ENCODE results near the gene NDUFB6.

DNA sequence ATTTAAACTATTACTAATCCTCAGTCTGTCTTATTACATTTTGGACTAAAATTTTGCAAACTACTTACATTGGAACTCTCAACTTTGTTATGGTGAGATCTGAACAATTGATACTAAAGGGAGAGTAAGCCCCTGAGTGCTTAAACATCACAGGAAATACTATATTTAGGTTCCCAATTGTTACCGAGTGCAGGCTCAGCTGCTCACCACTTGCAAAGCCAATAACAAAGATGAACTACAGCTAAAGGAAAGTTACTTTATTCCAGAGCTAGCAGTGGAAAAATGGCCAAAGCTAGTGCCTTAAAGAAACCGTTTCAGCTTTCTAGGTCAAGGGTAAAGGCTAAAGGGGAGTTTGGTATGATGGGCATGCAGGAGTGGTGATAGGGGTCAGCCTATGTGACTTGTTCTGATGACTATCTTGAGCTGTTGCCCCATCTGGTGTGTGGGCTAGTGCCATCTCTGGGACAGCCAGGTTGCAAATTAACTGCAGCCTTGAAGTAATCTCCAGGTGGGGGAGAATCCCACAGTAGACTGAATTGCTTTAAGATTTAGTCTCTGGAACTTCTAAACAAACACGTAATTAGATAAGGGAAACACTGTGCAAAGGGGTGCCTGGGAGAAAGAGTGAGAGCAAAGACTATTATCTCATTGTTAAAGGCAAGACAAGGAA lies 7.8 kb upstream of the NDUFB6 start:
- TF ChIP-seq, protein P1, sequence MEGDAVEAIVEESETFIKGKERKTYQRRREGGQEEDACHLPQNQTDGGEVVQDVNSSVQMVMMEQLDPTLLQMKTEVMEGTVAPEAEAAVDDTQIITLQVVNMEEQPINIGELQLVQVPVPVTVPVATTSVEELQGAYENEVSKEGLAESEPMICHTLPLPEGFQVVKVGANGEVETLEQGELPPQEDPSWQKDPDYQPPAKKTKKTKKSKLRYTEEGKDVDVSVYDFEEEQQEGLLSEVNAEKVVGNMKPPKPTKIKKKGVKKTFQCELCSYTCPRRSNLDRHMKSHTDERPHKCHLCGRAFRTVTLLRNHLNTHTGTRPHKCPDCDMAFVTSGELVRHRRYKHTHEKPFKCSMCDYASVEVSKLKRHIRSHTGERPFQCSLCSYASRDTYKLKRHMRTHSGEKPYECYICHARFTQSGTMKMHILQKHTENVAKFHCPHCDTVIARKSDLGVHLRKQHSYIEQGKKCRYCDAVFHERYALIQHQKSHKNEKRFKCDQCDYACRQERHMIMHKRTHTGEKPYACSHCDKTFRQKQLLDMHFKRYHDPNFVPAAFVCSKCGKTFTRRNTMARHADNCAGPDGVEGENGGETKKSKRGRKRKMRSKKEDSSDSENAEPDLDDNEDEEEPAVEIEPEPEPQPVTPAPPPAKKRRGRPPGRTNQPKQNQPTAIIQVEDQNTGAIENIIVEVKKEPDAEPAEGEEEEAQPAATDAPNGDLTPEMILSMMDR (IDR thresholded peaks at IDR 0.05; ENCODE audit: low read depth, low read length, poor library complexity, severe bottlenecking), result no peak
- no peak for TF ChIP-seq EZH2phosphoT487 (IDR thresholded peaks at IDR 0.05; ENCODE audit: borderline replicate concordance, low read length)
